ENCODE measurements around the gene TNFAIP1.

- TF ChIP-seq, protein P1, sequence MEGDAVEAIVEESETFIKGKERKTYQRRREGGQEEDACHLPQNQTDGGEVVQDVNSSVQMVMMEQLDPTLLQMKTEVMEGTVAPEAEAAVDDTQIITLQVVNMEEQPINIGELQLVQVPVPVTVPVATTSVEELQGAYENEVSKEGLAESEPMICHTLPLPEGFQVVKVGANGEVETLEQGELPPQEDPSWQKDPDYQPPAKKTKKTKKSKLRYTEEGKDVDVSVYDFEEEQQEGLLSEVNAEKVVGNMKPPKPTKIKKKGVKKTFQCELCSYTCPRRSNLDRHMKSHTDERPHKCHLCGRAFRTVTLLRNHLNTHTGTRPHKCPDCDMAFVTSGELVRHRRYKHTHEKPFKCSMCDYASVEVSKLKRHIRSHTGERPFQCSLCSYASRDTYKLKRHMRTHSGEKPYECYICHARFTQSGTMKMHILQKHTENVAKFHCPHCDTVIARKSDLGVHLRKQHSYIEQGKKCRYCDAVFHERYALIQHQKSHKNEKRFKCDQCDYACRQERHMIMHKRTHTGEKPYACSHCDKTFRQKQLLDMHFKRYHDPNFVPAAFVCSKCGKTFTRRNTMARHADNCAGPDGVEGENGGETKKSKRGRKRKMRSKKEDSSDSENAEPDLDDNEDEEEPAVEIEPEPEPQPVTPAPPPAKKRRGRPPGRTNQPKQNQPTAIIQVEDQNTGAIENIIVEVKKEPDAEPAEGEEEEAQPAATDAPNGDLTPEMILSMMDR (IDR thresholded peaks at IDR 0.05) = no peak
- TF ChIP-seq EP300 (IDR thresholded peaks at IDR 0.05) (no peak), POLR2AphosphoS5 (IDR thresholded peaks at IDR 0.05) (no peak), POLR2A (IDR thresholded peaks at IDR 0.05) (no peak)
Observed at GRCh38 chr17:28366605-28367004, 31.0 kb downstream of the TNFAIP1 start.
